H1 (cell line): ENCODE measurements around the gene RAB31. TPM values are rescaled to one million over a fixed set of nuclear protein-coding genes. Genes with fewer than 3 reads are reported as not detected.

Experiments
- CTCF ChIA-PET: fragments of 300-600 bp; sonication (Branson Sonifier 250); formaldehyde crosslinking; loops from one replicate; lab custom pipeline; 2021; ENCODE audit not compliant: partially characterized antibody; lab: Charles Lee
- POLR2A ChIA-PET: fragments of 300-600 bp; sonication (Branson Sonifier 250); formaldehyde crosslinking; loops from one replicate; lab custom pipeline; 2021; ENCODE audit warnings: inconsistent platforms; ENCODE audit not compliant: partially characterized antibody; lab: Charles Lee
- DNase-seq, 2 experiments: peaks; one replicate each; pipeline versions ENCODE4 v3.0.0 to v3.0.0-alpha.2; 2010 to 2022; ENCODE audit warnings: low spot score in 2 of 2, low read depth in 1 of 2, mixed read lengths in 1 of 2
- FAIRE-seq: peaks from 2 replicates; lab custom pipeline; 2011; peaks lifted over from hg19 to GRCh38; lab: Jason Lieb, UNC
- H2AFZ ChIP-seq: 2 replicates; pipeline ENCODE4 v1.8.1; 2012; ENCODE audit warnings: low read length, inconsistent platforms
- H2AK5ac ChIP-seq: 2 replicates; pipeline ENCODE4 v1.6.1; 2013; ENCODE audit warnings: low read depth, low read length
- H2BK120ac ChIP-seq: replicated peaks from 2 replicates; pipeline ENCODE3; 2013; ENCODE audit warnings: low read depth, low read length, inconsistent platforms
- H2BK12ac ChIP-seq: 2 replicates; pipeline ENCODE4 v1.6.1; 2013; ENCODE audit warnings: low read depth, low read length
- H2BK15ac ChIP-seq: 2 replicates; pipeline ENCODE4 v1.6.1; 2013; ENCODE audit warnings: low read length
- H2BK20ac ChIP-seq: 2 replicates; pipeline ENCODE4 v1.6.1; 2013; ENCODE audit warnings: low read length
- H2BK5ac ChIP-seq: 2 replicates; pipeline ENCODE4 v1.6.1; 2013; ENCODE audit warnings: low read depth, low read length
- H3K14ac ChIP-seq: 2 replicates; pipeline ENCODE4 v1.6.1; 2013; ENCODE audit warnings: inconsistent platforms; ENCODE audit not compliant: insufficient read length
- H3K18ac ChIP-seq: 2 replicates; pipeline ENCODE4 v1.6.1; 2013; ENCODE audit warnings: low read length; ENCODE audit errors: extremely low read depth
- H3K23ac ChIP-seq: 2 replicates; pipeline ENCODE4 v1.6.1; 2013; ENCODE audit warnings: inconsistent platforms; ENCODE audit not compliant: insufficient read length
- H3K23me2 ChIP-seq: 2 replicates; pipeline ENCODE4 v1.6.1; 2013; ENCODE audit warnings: low read depth, low read length
- H3K27ac ChIP-seq: 2 replicates; pipeline ENCODE4 v1.6.1; 2011; ENCODE audit warnings: low read depth, low read length, inconsistent platforms
- H3K27me3 ChIP-seq, 4 experiments: replicated peaks in 1 of 4; 1 replicate in 1 of 4; 2 replicates in 3 of 4; pipeline versions ENCODE4 v1.6.1 to v1.8.1; 2011 to 2013; ENCODE audit warnings: low read length in 3 of 4, mild to moderate bottlenecking in 3 of 4, inconsistent platforms in 2 of 4, mixed read lengths in 2 of 4, moderate library complexity in 1 of 4; ENCODE audit not compliant: control insufficient read depth in 3 of 4, insufficient read depth in 3 of 4; ENCODE audit errors: extremely low read depth in 1 of 4
- H3K36me3 ChIP-seq, 4 experiments: 2 replicates each; pipeline versions ENCODE4 v1.6.1 to v1.8.1; 2011 to 2013; ENCODE audit warnings: mild to moderate bottlenecking in 4 of 4, low read length in 3 of 4, moderate library complexity in 2 of 4, control low read depth in 1 of 4, inconsistent platforms in 1 of 4; ENCODE audit not compliant: insufficient read depth in 4 of 4, control insufficient read depth in 2 of 4
- H3K4ac ChIP-seq: replicated peaks from 2 replicates; pipeline ENCODE3; 2013; ENCODE audit warnings: low read length, low read depth, mixed read lengths, inconsistent platforms; ENCODE audit not compliant: insufficient read length
- H3K4me1 ChIP-seq, 4 experiments: replicated peaks in 1 of 4; 1 replicate in 1 of 4; 2 replicates in 3 of 4; pipeline versions ENCODE4 v1.6.1 to v1.8.1; 2011 to 2013; ENCODE audit warnings: low read length in 3 of 4, inconsistent platforms in 2 of 4, mixed read lengths in 1 of 4; ENCODE audit not compliant: insufficient read depth in 4 of 4, control insufficient read depth in 3 of 4
- H3K4me2 ChIP-seq, 2 experiments: 2 replicates each; pipeline versions ENCODE4 v1.6.1 to v1.8.1; 2011 to 2013; ENCODE audit warnings: low read depth in 2 of 2, low read length in 2 of 2, control low read depth in 1 of 2, inconsistent platforms in 1 of 2, mild to moderate bottlenecking in 1 of 2; ENCODE audit not compliant: insufficient read depth in 1 of 2
- H3K4me3 ChIP-seq, 4 experiments: fragments of 200-600, 300-600 bp in 1 of 4; sonication (generic), shearing (Covaris generic), sonication (Bioruptor Twin) in 1 of 4; 2 replicates each; pipeline versions ENCODE4 v1.5.1 to v1.8.1; 2011 to 2016; ENCODE audit warnings: low read length in 4 of 4, low read depth in 3 of 4, control low read depth in 2 of 4, inconsistent platforms in 2 of 4, mild to moderate bottlenecking in 2 of 4, mixed read lengths in 1 of 4, moderate library complexity in 1 of 4; ENCODE audit not compliant: insufficient read depth in 2 of 4; ENCODE audit errors: extremely low read depth in 1 of 4
- H3K56ac ChIP-seq: replicated peaks from 2 replicates; pipeline ENCODE3; 2013; ENCODE audit warnings: low read depth, mild to moderate bottlenecking, mixed read lengths, low read length, inconsistent platforms; ENCODE audit not compliant: insufficient read length
- H3K79me1 ChIP-seq: 2 replicates; pipeline ENCODE4 v1.6.1; 2013; ENCODE audit warnings: low read depth, low read length, control low read depth
- H3K79me2 ChIP-seq, 2 experiments: 2 replicates each; pipeline versions ENCODE4 v1.6.1 to v1.8.1; 2012 to 2013; ENCODE audit warnings: low read length in 2 of 2, mild to moderate bottlenecking in 2 of 2, inconsistent platforms in 1 of 2; ENCODE audit not compliant: insufficient read depth in 2 of 2, control insufficient read depth in 1 of 2
- H3K9ac ChIP-seq, 4 experiments: replicated peaks in 1 of 4; 1 replicate in 1 of 4; 2 replicates in 3 of 4; pipeline versions ENCODE4 v1.6.1 to v1.8.1; 2011 to 2013; ENCODE audit warnings: low read depth in 3 of 4, low read length in 3 of 4, control low read depth in 2 of 4, mild to moderate bottlenecking in 2 of 4, moderate library complexity in 2 of 4, inconsistent platforms in 1 of 4; ENCODE audit errors: extremely low read depth in 1 of 4
- H3K9me3 ChIP-seq, 2 experiments: 2 replicates each; pipeline versions ENCODE4 v1.6.1 to v1.8.1; 2012 to 2013; ENCODE audit warnings: mild to moderate bottlenecking in 2 of 2, moderate library complexity in 2 of 2, control low read depth in 1 of 2, inconsistent platforms in 1 of 2, low read depth in 1 of 2, low read length in 1 of 2, mixed read lengths in 1 of 2; ENCODE audit not compliant: insufficient read depth in 2 of 2
- H4K20me1 ChIP-seq, 2 experiments: replicated peaks in 1 of 2; 2 replicates each; pipeline versions ENCODE3 to v1.8.1; 2011 to 2013; ENCODE audit warnings: inconsistent platforms in 2 of 2, low read length in 2 of 2, mild to moderate bottlenecking in 1 of 2; ENCODE audit not compliant: insufficient read depth in 2 of 2, control insufficient read depth in 1 of 2
- H4K5ac ChIP-seq: 2 replicates; pipeline ENCODE4 v1.6.1; 2013; ENCODE audit warnings: low read length, low read depth, mixed read lengths, inconsistent platforms; ENCODE audit not compliant: insufficient read length
- H4K8ac ChIP-seq: 2 replicates; pipeline ENCODE4 v1.8.0; 2013; ENCODE audit warnings: mild to moderate bottlenecking, moderate library complexity, low read length, inconsistent platforms; ENCODE audit not compliant: insufficient read depth; ENCODE audit errors: extremely low read depth
- H4K91ac ChIP-seq: replicated peaks from 2 replicates; pipeline ENCODE3; 2013; ENCODE audit warnings: low read length, mixed read lengths, inconsistent platforms; ENCODE audit not compliant: insufficient read length
- BACH1 ChIP-seq: IDR thresholded peaks from 2 replicates; pipeline ENCODE4 v1.6.1; 2012; ENCODE audit warnings: low read length, improper control_type of control experiment
- CREB1 ChIP-seq: IDR thresholded peaks from 2 replicates; pipeline ENCODE4 v1.6.1; 2012; ENCODE audit warnings: inconsistent platforms
- GTF2F1 ChIP-seq: IDR thresholded peaks from 2 replicates; pipeline ENCODE4 v1.6.1; 2012; ENCODE audit warnings: low read depth, low read length, improper control_type of control experiment, borderline replicate concordance
- KDM5A ChIP-seq: fragments of 200-600 bp; IDR thresholded peaks from 2 replicates; pipeline ENCODE4 v1.7.1; 2012; ENCODE audit warnings: mild to moderate bottlenecking, low read length, inconsistent platforms, mixed read lengths
- NANOG ChIP-seq: IDR thresholded peaks from 2 replicates; pipeline ENCODE4 v1.6.1; 2011; ENCODE audit warnings: low read length, low read depth, mild to moderate bottlenecking, inconsistent platforms; ENCODE audit not compliant: insufficient read depth, poor library complexity, severe bottlenecking
- POU5F1 ChIP-seq: IDR thresholded peaks from 2 replicates; pipeline ENCODE4 v1.6.1; 2011; ENCODE audit warnings: low read depth, mild to moderate bottlenecking, low read length, moderate library complexity
- RAD21 ChIP-seq, 2 experiments: IDR thresholded peaks in 1 of 2; conservative IDR thresholded peaks in 1 of 2; 2 replicates each; pipeline ENCODE4 v1.6.1; 2011; ENCODE audit warnings: low read depth in 2 of 2, low read length in 2 of 2, improper control_type of control experiment in 1 of 2, inconsistent platforms in 1 of 2, mild to moderate bottlenecking in 1 of 2, moderate library complexity in 1 of 2
- SAP30 ChIP-seq: fragments of 300-600 bp; sonication (generic); IDR thresholded peaks from 2 replicates; pipeline ENCODE4 v1.7.1; 2012; ENCODE audit warnings: low read length, moderate library complexity, mild to moderate bottlenecking, inconsistent platforms; ENCODE audit not compliant: insufficient read depth, insufficient replicate concordance
- SIN3A ChIP-seq, 2 experiments: IDR thresholded peaks in 1 of 2; conservative IDR thresholded peaks in 1 of 2; 2 replicates each; pipeline ENCODE4 v1.6.1; 2011 to 2012; ENCODE audit warnings: low read length in 2 of 2, improper control_type of control experiment in 1 of 2, low read depth in 1 of 2, mild to moderate bottlenecking in 1 of 2
- TEAD4 ChIP-seq: IDR thresholded peaks from 2 replicates; pipeline ENCODE4 v1.6.1; 2012; ENCODE audit warnings: low read depth, low read length, inconsistent platforms, mixed read lengths
- ZNF274 ChIP-seq: IDR thresholded peaks from 2 replicates; pipeline ENCODE4 v1.7.0; 2012; ENCODE audit warnings: low read length, borderline replicate concordance; ENCODE audit errors: extremely low read depth
- polyA plus RNA-seq, 7 experiments: library from polyadenylated mRNA; depleted of rRNA in 3 of 7; stranded (reverse) in 5 of 7; unstranded in 2 of 7; fragments of >200 nt in 5 of 7; fragments of 200-250 nt in 2 of 7; gene quantifications; 1 replicate in 5 of 7; 2 replicates in 1 of 7; 4 replicates in 1 of 7; pipeline versions ENCODE4 v1.2.1 to v1.2.3, GENCODE V29; 2011 to 2013; ENCODE audit warnings: missing spikeins in 2 of 7, mixed read lengths in 2 of 7
- total RNA-seq: library from RNA; stranded (reverse); fragmentation: NEBNext Ultra II Directional; extraction: Animal tissue kit (Norgen Biotek cat#: 25700); gene quantifications from 2 replicates; pipeline ENCODE4 v1.2.1, GENCODE V29; 2021
- TF ChIP-seq, protein P1 (sequence below): IDR thresholded peaks from 2 replicates; pipeline ENCODE4 v1.6.1; 2012; ENCODE audit warnings: inconsistent platforms
- TF ChIP-seq, protein P2 (sequence below): IDR thresholded peaks from 2 replicates; pipeline ENCODE4 v1.6.1; 2011; ENCODE audit warnings: low read length, improper control_type of control experiment

The RAB31 gene
- total and polyA plus RNA-seq, 2 of the 8 experiments (the other 6 are each of a cell fraction or from before 2014, with no cell fraction given): 15.2 to 40.9 TPM

DNA sequence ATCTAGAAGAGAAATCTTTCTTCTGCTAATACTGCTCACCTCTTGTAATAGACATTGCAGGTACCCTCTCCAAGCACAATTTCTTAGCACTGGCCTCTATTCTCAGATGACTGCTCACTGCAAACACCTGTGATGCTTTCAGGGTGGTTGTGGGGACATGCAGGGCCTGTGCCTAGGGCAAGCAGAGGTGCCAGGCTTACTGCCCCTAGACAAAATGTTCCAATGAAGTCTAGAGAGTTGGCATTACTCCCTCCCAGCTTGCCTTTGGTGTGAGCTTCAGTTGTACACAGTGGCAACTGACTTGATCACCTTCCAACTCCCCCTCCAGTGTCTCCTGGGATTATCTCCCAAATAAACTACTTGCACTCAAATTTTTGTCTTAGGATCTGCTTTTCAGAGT lies 164.7 kb downstream of the RAB31 start:
- no peaks in the 10 kb centered on the region for H3K79me1 ChIP-seq
- no peaks in the 10 kb centered on the region for H3K36me3 ChIP-seq
- ChIA-PET CTCF (no interaction called here), POLR2A (interaction anchor here (2.0 kb wide), 1 partner anchor 13 kb away, joined by 6 read pairs; the partner anchor contains the start of gene TXNDC2)
- H3K14ac ChIP-seq: no peak overlapping the region
- no peak overlapping the region for H2AFZ ChIP-seq
- no peaks in the 10 kb centered on the region for H3K23me2 ChIP-seq
- no peak overlapping the region for H2BK12ac ChIP-seq
- DNase-seq (no peak), FAIRE-seq (no peak)
- H3K4ac ChIP-seq: no peak overlapping the region
- no peaks in the 10 kb centered on the region for H3K27me3 ChIP-seq
- H3K56ac ChIP-seq: no peak overlapping the region
- no peak overlapping the region for H3K4me2 ChIP-seq
- H3K9me3 ChIP-seq: no peaks in the 10 kb centered on the region
- no peaks in the 10 kb centered on the region for H4K20me1 ChIP-seq
- H3K4me1 ChIP-seq: peaks cover 0 to 14% (median 7%) of the 10 kb centered on the region in 4 experiments; a peak in 4 of 7 replicates
- no peak overlapping the region for H4K91ac ChIP-seq
- H3K18ac ChIP-seq: no peak overlapping the region
- no peak overlapping the region for H2BK5ac ChIP-seq
- no peak overlapping the region for H3K4me3 ChIP-seq
- no peak overlapping the region for H3K27ac ChIP-seq
- no peak overlapping the region for H2AK5ac ChIP-seq
- H2BK120ac ChIP-seq: no peak overlapping the region
- no peak overlapping the region for H2BK15ac ChIP-seq
- no peak overlapping the region for H4K8ac ChIP-seq
- no peak overlapping the region for H4K5ac ChIP-seq
- no peak overlapping the region for H3K23ac ChIP-seq
- no peak overlapping the region for H2BK20ac ChIP-seq
- H3K79me2 ChIP-seq: no peaks in the 10 kb centered on the region
- no peak overlapping the region for H3K9ac ChIP-seq
- TF ChIP-seq SAP30: no peak
- TF ChIP-seq SIN3A (conservative IDR thresholded peaks at IDR 0.05 in 1 of 2, IDR thresholded peaks at IDR 0.05 in 1 of 2; ENCODE audit: low read depth in 1 of 2, low read length in 2 of 2): no peak
- TF ChIP-seq, protein P1, sequence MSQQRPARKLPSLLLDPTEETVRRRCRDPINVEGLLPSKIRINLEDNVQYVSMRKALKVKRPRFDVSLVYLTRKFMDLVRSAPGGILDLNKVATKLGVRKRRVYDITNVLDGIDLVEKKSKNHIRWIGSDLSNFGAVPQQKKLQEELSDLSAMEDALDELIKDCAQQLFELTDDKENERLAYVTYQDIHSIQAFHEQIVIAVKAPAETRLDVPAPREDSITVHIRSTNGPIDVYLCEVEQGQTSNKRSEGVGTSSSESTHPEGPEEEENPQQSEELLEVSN: no peak
- no peak for TF ChIP-seq GTF2F1
- TF ChIP-seq CREB1: no peak
- TF ChIP-seq POU5F1: no peak
- no peak for TF ChIP-seq RAD21 (IDR thresholded peaks at IDR 0.05 in 1 of 2, conservative IDR thresholded peaks at IDR 0.05 in 1 of 2; ENCODE audit: low read depth in 2 of 2, low read length in 2 of 2)
- TF ChIP-seq, protein P2, sequence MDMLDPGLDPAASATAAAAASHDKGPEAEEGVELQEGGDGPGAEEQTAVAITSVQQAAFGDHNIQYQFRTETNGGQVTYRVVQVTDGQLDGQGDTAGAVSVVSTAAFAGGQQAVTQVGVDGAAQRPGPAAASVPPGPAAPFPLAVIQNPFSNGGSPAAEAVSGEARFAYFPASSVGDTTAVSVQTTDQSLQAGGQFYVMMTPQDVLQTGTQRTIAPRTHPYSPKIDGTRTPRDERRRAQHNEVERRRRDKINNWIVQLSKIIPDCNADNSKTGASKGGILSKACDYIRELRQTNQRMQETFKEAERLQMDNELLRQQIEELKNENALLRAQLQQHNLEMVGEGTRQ: no peak
- TF ChIP-seq NANOG: no peak
- TF ChIP-seq TEAD4: no peak
- TF ChIP-seq ZNF274: no peak
- no peak for TF ChIP-seq BACH1
- TF ChIP-seq KDM5A: no peak
